NCI-H460 (cell line): ENCODE data around the gene NKAIN1. TPM values are rescaled to one million over a fixed set of nuclear protein-coding genes. Genes with fewer than 3 reads are reported as not detected.

ENCODE experiments used
- total RNA-seq: library from RNA; depleted of rRNA; stranded (reverse); fragments of >200 nt; shearing (Covaris generic); gene quantifications from 2 replicates; pipeline ENCODE4 v1.2.3, GENCODE V29; 2014; rRNA removed

NKAIN1 gene
- total RNA-seq, 1 experiment from 2014 or later: 0.57 TPM

Other genes starting within 250 kb of the NKAIN1 start
- 40.2 and 43.8 TPM in 2 replicates for gene PUM1, start 174.2 kb downstream of the NKAIN1 start, total RNA-seq
- 97.8 and 98.8 TPM in 2 replicates for gene SNRNP40, start 56.9 kb upstream of the NKAIN1 start, total RNA-seq
- gene ZCCHC17, start 57.1 kb upstream of the NKAIN1 start, total RNA-seq: 17.8 and 19.2 TPM in 2 replicates
- not detected in 2 replicates for gene FABP3, start 133.2 kb upstream of the NKAIN1 start, total RNA-seq
- gene SERINC2, start 173.3 kb upstream of the NKAIN1 start, total RNA-seq: 3.7 and 4.6 TPM in 2 replicates